ENCODE results near the gene SAAL1.

GRCh38 chr11:18066626-18067025 is 39.3 kb downstream of the SAAL1 start:
- no peak for TF ChIP-seq POLR2A (IDR thresholded peaks at IDR 0.05)
- TF ChIP-seq CTCF (IDR thresholded peaks at IDR 0.05), result no peak

All from heart left ventricle (tissue), 13 donors.